ENCODE results near the gene IDE.
"Not testable (repeated sequence)": the region's sequence is repeated elsewhere in the genome, so short reads cannot be mapped to it uniquely, and the experiment has no call there.

Gene IDE

GRCh38 chr10:92483539-92483938 lies 90.4 kb downstream of the IDE start:
- DNase-seq = no peak

- DNase-seq = no peak
Observed at GRCh38 chr10:92480413-92480812, 93.5 kb downstream of the IDE start.

- DNase-seq = no peak
Observed at GRCh38 chr10:92479547-92479946, 94.3 kb downstream of the IDE start.

GRCh38 chr10:92478536-92478935 lies 95.4 kb downstream of the IDE start:
- no peak for DNase-seq

GRCh38 chr10:92475357-92475868 lies 98.5 kb downstream of the IDE start:
- DNase-seq = no peak

- DNase-seq = no peak
Observed at GRCh38 chr10:92470026-92470425, 103.9 kb downstream of the IDE start.

GRCh38 chr10:92464364-92464763 lies 109.5 kb downstream of the IDE start:
- DNase-seq = no peak

GRCh38 chr10:92463582-92463981 lies 110.3 kb downstream of the IDE start:
- DNase-seq = no peak

- not testable (repeated sequence) for DNase-seq
Observed at GRCh38 chr10:92454955-92455354, 118.9 kb downstream of the IDE start.

GRCh38 chr10:92452313-92452712 lies 121.6 kb downstream of the IDE start:
- no peak for DNase-seq

- DNase-seq = no peak
Observed at GRCh38 chr10:92451431-92451830, 122.5 kb downstream of the IDE start.

- DNase-seq = no peak
Observed at GRCh38 chr10:92450896-92451295, 123.0 kb downstream of the IDE start.

- DNase-seq = no peak
Observed at GRCh38 chr10:92440578-92440977, 133.3 kb downstream of the IDE start.

GRCh38 chr10:92438220-92438619 lies 135.7 kb downstream of the IDE start:
- no peak for DNase-seq

- DNase-seq = no peak
Observed at GRCh38 chr10:92436611-92437010, 137.3 kb downstream of the IDE start.

- not testable (repeated sequence) for DNase-seq
Observed at GRCh38 chr10:92436065-92436464, 137.8 kb downstream of the IDE start.

- no peak for DNase-seq
Observed at GRCh38 chr10:92434385-92434784, 139.5 kb downstream of the IDE start.

GRCh38 chr10:92432596-92432995 lies 141.3 kb downstream of the IDE start:
- DNase-seq = no peak

GRCh38 chr10:92430103-92430502 lies 143.8 kb downstream of the IDE start:
- no peak for DNase-seq

GRCh38 chr10:92421550-92421949 lies 152.3 kb downstream of the IDE start:
- no peak for DNase-seq

GRCh38 chr10:92420546-92421275 lies 153.2 kb downstream of the IDE start:
- no peak for DNase-seq

GRCh38 chr10:92419740-92420545 lies 153.9 kb downstream of the IDE start:
- no peak for DNase-seq

- DNase-seq = no peak
Observed at GRCh38 chr10:92418891-92419290, 155.0 kb downstream of the IDE start.

GRCh38 chr10:92418221-92418620 lies 155.7 kb downstream of the IDE start:
- DNase-seq = no peak
